ENCODE data around the gene PCYT1B. TPM values are rescaled to one million over a fixed set of nuclear protein-coding genes. Genes with fewer than 3 reads are reported as not detected.

Gene PCYT1B
- under 1 TPM; 0.43 to 0.44 TPM for total RNA-seq

DNA sequence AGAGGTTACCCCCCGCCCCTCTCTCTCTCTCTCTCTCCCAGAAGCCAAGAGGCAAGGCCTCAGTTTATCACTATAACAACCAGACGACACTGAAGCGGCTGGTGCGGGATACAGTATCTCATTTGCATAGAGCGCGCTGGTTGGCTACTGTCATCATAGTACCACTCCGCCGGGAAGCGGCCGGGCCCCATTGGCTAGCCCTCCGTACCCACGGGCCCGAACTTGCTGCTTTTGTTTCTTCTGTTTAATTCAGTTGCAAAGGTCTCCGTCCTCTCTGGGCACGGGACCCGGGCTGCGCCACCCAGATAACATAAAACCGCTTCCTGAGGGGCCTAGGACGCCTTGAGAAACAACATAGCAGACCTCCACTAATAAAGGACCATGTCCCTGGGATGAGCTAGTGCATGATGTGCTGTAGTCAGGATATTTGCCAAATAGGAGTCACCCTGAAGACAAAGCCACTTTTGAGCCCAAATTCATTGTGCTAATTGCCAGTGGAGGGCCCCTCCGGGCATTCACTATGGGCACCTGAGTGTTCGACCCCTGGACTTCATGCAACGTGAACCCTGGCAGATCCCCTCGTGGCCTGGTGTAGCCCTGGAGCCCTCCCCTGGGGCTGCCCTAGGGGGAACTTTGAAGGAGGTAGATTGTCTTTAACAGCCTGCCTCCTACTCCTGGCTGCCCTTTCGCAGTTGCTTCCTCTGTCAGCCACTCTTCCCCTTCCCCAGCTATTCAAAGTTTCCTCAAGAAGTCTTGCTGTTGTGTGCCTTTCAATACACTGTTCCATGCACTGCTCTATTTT lies at the start of gene PCYT1B:
PCYT1B (minus strand) TSS at position 91 of the 802 bp plus-strand sequence. CDS start 242 bp downstream, outside the sequence.
- ChIA-PET CTCF (interaction anchor here (0.6 to 1.5 kb wide), 2 partner anchors 29 to 119 kb away, joined by 3 to 4 read pairs; no protein-coding TSS in a partner anchor), POLR2A (no interaction called here)
- H3K4me1 Mint-ChIP-seq = peaks cover 22% of the 10 kb centered on the region
- no peaks in the 10 kb centered on the region for H3K36me3 Mint-ChIP-seq (ENCODE audit: low read depth)
- DNase-seq (peak; percentile 76), ATAC-seq (peak; percentile 99)
- intact Hi-C loops (cut with DNase I, micrococcal nuclease) = loop anchor here in 1 of 2 experiments (1.0 to 10.0 kb wide), 2 partner anchors 46 to 367 kb away; partner anchors contain the start of genes ARX and POLA1
- H3K27me3 Mint-ChIP-seq = peaks cover 12% of the 10 kb centered on the region
- H3K27ac Mint-ChIP-seq = peak within 1 kb of the TSS; percentile 69
- H3K4me3 Mint-ChIP-seq = peak within 1 kb of the TSS; percentile 59
- no peaks in the 10 kb centered on the region for H3K9me3 Mint-ChIP-seq (ENCODE audit: low read depth)

DNA sequence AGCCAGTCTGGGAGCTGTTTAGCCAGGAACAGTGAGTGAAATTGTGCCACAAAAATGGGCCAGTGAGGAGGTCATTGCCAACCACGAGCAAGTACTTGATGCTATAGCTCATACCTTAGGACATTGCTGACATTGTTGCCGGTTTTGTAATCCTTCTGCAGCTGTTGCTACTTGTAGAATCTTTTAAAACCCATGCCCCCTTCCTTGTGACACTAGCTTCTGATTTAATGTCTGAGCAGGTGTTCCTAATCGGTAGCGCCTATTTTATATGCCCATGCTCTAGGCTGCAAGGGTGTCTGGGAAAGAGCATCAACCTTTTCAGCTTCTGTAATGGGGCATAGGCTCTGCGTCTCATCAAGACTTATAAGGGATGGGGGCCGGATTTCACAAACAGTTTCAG lies 49.1 kb upstream of the PCYT1B start:
- Mint-ChIP-seq H3K9me3 (ENCODE audit: low read depth) (no peaks in the 10 kb centered on the region), H3K27me3 (no peaks in the 10 kb centered on the region), H3K4me3 (no peak overlapping the region), H3K4me1 (peaks cover 24% of the 10 kb centered on the region), H3K27ac (no peak overlapping the region), H3K36me3 (ENCODE audit: low read depth) (peaks cover 18% of the 10 kb centered on the region)
- ChIA-PET POLR2A (no interaction called here), CTCF (interaction anchor here (0.7 to 3.6 kb wide), 2 partner anchors 20 to 135 kb away, joined by 4 to 17 read pairs; no protein-coding TSS in a partner anchor)
- DNase-seq = no peak
- no peak for ATAC-seq
- intact Hi-C loops (cut with DNase I, micrococcal nuclease) = loop anchor here (10.0 kb wide), 3 partner anchors 301 to 611 kb away; no protein-coding TSS in a partner anchor

DNA sequence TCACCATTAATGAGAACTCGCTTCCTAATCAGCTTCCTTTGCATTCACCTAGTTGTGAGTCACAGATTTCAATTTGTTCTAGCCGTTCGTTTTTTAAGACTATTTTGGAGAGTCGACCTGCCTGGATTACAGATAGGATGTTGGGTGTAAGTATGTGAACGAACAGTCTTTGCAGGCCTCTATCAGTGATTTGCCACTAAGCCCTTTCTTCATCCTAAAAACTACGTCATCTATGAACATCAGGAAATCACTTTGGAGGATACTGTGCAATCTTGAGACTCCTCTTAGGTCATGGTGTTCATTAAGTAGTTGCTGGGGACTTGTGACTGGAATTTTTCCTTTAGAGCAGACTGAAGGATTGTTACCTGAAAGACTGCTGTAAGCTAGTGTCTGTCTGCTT lies 47.7 kb upstream of the PCYT1B start:
- DNase-seq = no peak
- Mint-ChIP-seq H3K27me3 (no peaks in the 10 kb centered on the region), H3K36me3 (ENCODE audit: low read depth) (peaks cover 14% of the 10 kb centered on the region), H3K9me3 (ENCODE audit: low read depth) (no peaks in the 10 kb centered on the region), H3K27ac (peak overlapping the region; percentile 88), H3K4me3 (peak overlapping the region; percentile 85), H3K4me1 (peaks cover 24% of the 10 kb centered on the region)
- CTCF ChIA-PET = interaction anchor here (0.7 to 3.6 kb wide), 4 partner anchors 10 to 400 kb away, joined by 3 to 17 read pairs (median 4); no protein-coding TSS in a partner anchor
- no peak for ATAC-seq
- POLR2A ChIA-PET = interaction anchor here (0.6 to 1.1 kb wide), 2 partner anchors 12 to 325 kb away, joined by 5 to 6 read pairs; no protein-coding TSS in a partner anchor
- intact Hi-C loops (cut with DNase I, micrococcal nuclease) = loop anchor here (10.0 kb wide), 3 partner anchors 300 to 610 kb away; no protein-coding TSS in a partner anchor

DNA sequence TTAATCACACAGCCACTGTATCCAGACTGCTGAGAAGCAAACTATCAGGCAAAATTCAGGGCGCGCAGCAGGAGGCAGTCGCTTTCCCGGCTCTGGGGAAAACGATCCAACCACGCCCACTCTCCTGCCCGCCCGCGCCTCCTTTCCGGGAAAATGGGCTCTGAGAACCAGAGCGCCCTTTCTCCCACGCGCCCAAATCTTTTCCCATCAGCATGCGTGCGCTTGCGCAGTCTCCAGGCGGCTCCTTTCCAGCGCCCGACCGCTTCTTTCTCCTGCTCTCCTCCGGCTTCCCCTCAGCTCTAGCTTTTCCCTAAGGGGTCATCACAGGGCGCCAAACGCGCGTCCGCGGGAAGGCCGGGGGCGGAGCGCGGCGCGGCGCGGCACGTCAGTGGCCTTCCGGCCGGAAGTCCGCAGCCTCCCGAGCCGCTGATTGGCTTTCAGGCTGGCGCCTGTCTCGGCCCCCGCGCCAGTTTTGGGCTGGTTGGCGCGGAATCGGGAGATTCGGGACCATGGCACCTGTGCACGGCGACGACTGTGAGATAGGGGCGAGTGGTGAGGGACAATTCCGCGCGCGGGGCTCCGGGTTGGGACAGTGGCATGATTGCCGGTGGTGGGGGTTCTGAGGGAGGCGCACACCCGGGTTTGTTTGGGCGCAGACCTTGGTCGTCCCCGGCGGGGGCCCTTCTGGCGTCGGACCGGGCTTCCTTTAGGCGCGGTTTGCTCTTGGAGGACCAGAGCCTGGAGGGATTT lies 46.5 kb upstream of the PCYT1B start, which contains the start of gene POLA1:
POLA1 (plus strand) TSS at position 466 of the 750 bp plus-strand sequence; CDS start at position 510, 44 bp downstream.
- POLR2A ChIA-PET = interaction anchor here (1.0 kb wide), 1 partner anchor 9 kb away, joined by 5 read pairs; no protein-coding TSS in a partner anchor
- H3K36me3 Mint-ChIP-seq (ENCODE audit: low read depth) = peaks cover 10% of the 10 kb centered on the region
- intact Hi-C loops (cut with DNase I, micrococcal nuclease) = loop anchor here (1.0 to 10.0 kb wide), 6 partner anchors 10 to 609 kb away; partner anchors contain the start of gene PCYT1B (in 1 of the 2)
- H3K4me3 Mint-ChIP-seq = peak within 1 kb of the TSS; percentile 85
- H3K27ac Mint-ChIP-seq = peak within 1 kb of the TSS; percentile 88
- H3K4me1 Mint-ChIP-seq = peaks cover 24% of the 10 kb centered on the region
- H3K27me3 Mint-ChIP-seq = no peaks in the 10 kb centered on the region
- H3K9me3 Mint-ChIP-seq (ENCODE audit: low read depth) = no peaks in the 10 kb centered on the region
- ATAC-seq = peak; percentile 93
- CTCF ChIA-PET = interaction anchor here (3.6 kb wide), 1 partner anchor 18 kb away, joined by 17 read pairs; no protein-coding TSS in a partner anchor
- peak; percentile 89 for DNase-seq

DNA sequence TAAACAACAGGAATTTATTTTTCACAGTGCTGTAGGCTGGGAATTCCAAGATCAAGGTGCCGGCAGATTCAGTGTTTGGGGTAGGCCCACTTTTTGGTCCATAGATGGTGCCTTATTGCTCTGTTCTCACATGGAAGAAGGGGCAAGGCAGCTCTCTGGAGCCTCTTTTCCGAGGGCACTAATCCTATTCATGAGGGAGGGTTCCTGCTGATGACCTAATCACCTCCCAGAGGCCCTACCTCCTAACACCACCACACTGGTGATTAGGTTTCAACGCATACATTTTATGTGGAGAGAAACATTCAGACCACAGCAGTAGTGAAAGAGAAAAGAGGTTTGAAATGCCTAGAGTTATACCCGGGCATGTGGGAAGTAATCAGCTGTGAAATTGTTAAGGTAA lies 45.2 kb upstream of the PCYT1B start:
- no peaks in the 10 kb centered on the region for H3K9me3 Mint-ChIP-seq (ENCODE audit: low read depth)
- no peak overlapping the region for H3K27ac Mint-ChIP-seq
- peaks cover 22% of the 10 kb centered on the region for H3K4me1 Mint-ChIP-seq
- ATAC-seq (no peak), DNase-seq (no peak)
- H3K4me3 Mint-ChIP-seq = peak overlapping the region; percentile 85
- peaks cover 10% of the 10 kb centered on the region for H3K36me3 Mint-ChIP-seq (ENCODE audit: low read depth)
- intact Hi-C loops (cut with DNase I, micrococcal nuclease) = loop anchor here (2.0 to 10.0 kb wide), 4 partner anchors 16 to 608 kb away; no protein-coding TSS in a partner anchor
- H3K27me3 Mint-ChIP-seq = no peaks in the 10 kb centered on the region
- ChIA-PET CTCF (no interaction called here), POLR2A (interaction anchor here (0.7 kb wide), 1 partner anchor 336 kb away, joined by 3 read pairs; no protein-coding TSS in a partner anchor)

DNA sequence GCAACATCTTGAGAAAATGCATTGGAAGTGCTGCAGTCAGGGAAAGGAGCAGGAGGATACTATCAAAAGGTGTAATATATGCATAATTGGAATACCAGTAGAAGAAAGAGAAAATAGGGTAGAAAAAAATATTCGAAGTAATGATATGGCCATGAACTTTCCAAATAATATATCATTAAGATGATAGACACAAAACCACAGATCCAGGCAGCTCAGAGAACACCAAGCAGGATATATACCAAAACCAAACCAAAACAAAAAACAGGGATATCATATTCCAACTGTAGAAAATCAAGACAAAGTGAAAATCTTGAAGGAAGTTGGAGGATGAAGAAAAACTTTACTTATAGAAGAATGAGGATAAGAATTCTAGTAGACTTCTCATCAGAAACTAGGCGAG lies 36.9 kb upstream of the PCYT1B start:
- POLR2A ChIA-PET = no interaction called here
- no peak for DNase-seq
- peaks cover 4% of the 10 kb centered on the region for H3K36me3 Mint-ChIP-seq (ENCODE audit: low read depth)
- peaks cover 5% of the 10 kb centered on the region for H3K9me3 Mint-ChIP-seq (ENCODE audit: low read depth)
- H3K4me3 Mint-ChIP-seq = no peak overlapping the region
- peaks cover 21% of the 10 kb centered on the region for H3K4me1 Mint-ChIP-seq
- CTCF ChIA-PET = no interaction called here
- no peak overlapping the region for H3K27ac Mint-ChIP-seq
- intact Hi-C loops (cut with DNase I, micrococcal nuclease) = loop anchor here in 1 of 2 experiments (5.0 to 10.0 kb wide), 3 partner anchors 202 to 1019 kb away; partner anchors contain the start of genes PDK3 and PRDX4
- H3K27me3 Mint-ChIP-seq = peaks cover 3% of the 10 kb centered on the region
- no peak for ATAC-seq

DNA sequence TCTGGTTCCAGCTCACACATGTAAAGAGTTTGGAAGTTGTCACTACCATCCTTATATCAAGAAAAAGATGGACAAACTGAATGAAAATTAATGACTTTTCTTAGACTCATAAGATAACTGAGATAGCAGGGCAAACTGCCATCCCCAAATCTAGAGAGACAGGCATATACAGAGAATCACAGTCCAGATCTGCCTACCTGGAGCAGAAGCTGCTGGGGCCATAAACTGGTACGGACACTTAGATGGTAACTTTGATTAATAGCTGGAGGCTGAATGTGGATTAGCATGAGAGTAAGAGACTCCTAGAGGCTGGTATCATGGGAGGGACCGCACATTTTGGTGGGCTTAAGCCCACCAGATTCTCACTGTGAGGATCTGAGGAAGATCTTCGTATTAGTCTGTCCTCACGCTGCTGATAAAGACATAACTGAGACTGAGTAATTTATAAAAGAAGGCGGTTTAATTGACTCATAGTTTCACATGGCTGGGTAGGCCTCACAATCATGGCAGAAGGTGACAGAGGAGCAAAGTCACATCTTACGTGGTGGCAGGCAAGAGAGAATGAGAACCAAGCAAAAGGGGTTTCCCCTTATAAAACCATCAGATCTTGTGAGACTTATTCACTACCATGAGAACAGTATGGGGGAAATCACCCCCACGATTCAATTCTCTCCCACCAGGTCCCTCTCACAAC lies 35.7 kb upstream of the PCYT1B start:
- CTCF ChIA-PET = interaction anchor here (1.0 kb wide), 1 partner anchor 225 kb away, joined by 3 read pairs; no protein-coding TSS in a partner anchor
- H3K36me3 Mint-ChIP-seq (ENCODE audit: low read depth) = peaks cover 4% of the 10 kb centered on the region

DNA sequence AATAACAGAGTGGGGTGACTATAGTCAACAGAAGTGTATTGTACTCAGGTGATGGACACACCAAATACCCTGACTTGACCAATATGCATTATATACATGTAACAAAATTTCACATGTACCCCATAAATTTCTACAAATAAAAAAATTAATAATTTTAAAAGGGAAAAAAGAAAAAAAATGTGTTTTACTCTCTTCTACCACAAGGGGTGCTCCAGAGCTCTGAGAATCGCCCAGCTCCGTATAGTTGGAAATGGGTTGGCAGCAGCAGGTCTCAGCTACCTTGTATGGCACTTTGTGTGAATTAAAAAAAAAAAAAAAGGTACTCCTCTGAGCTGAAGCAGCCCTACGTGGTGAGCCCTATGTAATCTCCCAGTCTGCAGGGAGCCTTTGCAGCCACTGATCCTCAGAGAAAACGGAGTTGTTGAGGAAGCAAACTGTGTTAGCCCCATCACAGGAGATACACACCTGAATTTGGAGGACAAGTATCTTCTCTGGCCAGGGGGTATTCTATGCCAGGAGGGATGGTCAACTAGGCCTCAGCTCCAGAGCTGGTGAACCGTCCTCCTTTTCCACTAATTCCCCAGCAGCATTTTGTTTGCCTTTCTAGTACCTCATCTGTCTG lies 29.4 kb upstream of the PCYT1B start:
- ChIA-PET POLR2A (no interaction called here), CTCF (interaction anchor here (0.5 to 2.5 kb wide), 9 partner anchors 14 to 416 kb away, joined by 3 to 17 read pairs (median 4); partner anchors contain the start of gene POLA1)
- H3K27ac Mint-ChIP-seq = no peak overlapping the region
- intact Hi-C loops (cut with DNase I, micrococcal nuclease) = loop anchor here in 1 of 2 experiments (2.0 kb wide), 1 partner anchor 16 kb away; the partner anchor contains the start of gene POLA1
- H3K4me3 Mint-ChIP-seq = no peak overlapping the region
- DNase-seq (peak; percentile 20), ATAC-seq (peak; percentile 61)
- peaks cover 5% of the 10 kb centered on the region for H3K27me3 Mint-ChIP-seq
- H3K9me3 Mint-ChIP-seq (ENCODE audit: low read depth) = no peaks in the 10 kb centered on the region
- no peaks in the 10 kb centered on the region for H3K36me3 Mint-ChIP-seq (ENCODE audit: low read depth)
- no peaks in the 10 kb centered on the region for H3K4me1 Mint-ChIP-seq

More for the DNA sequence above, 35.7 kb upstream of the PCYT1B start:
- ATAC-seq (peak; percentile 99), DNase-seq (peak; percentile 64)
- H3K4me1 Mint-ChIP-seq = peaks cover 21% of the 10 kb centered on the region
- peak overlapping the region; percentile 61 for H3K27ac Mint-ChIP-seq
- intact Hi-C loops (cut with DNase I, micrococcal nuclease) = loop anchor here (1.0 to 10.0 kb wide), 4 partner anchors 10 to 1018 kb away; partner anchors contain the start of genes POLA1 (in 2 of the 2), PDK3 (in 1 of the 2) and PRDX4 (in 1 of the 2)
- no peak overlapping the region for H3K4me3 Mint-ChIP-seq
- POLR2A ChIA-PET = no interaction called here
- peaks cover 5% of the 10 kb centered on the region for H3K9me3 Mint-ChIP-seq (ENCODE audit: low read depth)
- peaks cover 5% of the 10 kb centered on the region for H3K27me3 Mint-ChIP-seq

DNA sequence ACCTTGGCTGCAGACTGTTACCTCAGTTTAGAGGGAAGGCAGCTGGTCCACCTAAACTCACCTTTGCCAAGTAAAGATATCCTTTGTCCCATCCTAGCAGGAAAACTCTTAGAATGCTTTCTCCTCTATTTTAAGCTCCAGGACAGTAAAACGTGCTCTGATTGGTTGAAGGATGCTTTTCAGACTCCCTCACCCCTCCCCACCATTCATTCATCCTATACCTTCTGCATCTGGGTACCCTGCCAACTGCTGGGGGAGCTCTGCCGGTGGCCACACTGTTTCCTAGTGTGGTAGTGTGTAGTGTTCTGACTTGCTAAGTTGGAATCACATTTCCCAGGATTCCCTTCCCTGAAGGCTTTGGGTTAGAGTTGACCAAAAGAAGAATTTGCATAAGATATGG lies 26.3 kb upstream of the PCYT1B start:
- ChIA-PET CTCF (interaction anchor here (0.6 kb wide), 1 partner anchor 304 kb away, joined by 3 read pairs; no protein-coding TSS in a partner anchor), POLR2A (no interaction called here)
- Mint-ChIP-seq H3K27ac (no peak overlapping the region), H3K27me3 (no peaks in the 10 kb centered on the region), H3K4me3 (no peak overlapping the region), H3K9me3 (ENCODE audit: low read depth) (no peaks in the 10 kb centered on the region), H3K4me1 (no peaks in the 10 kb centered on the region), H3K36me3 (ENCODE audit: low read depth) (no peaks in the 10 kb centered on the region)
- DNase-seq = no peak
- ATAC-seq = no peak
- intact Hi-C loops (cut with DNase I, micrococcal nuclease) = no loop called here

DNA sequence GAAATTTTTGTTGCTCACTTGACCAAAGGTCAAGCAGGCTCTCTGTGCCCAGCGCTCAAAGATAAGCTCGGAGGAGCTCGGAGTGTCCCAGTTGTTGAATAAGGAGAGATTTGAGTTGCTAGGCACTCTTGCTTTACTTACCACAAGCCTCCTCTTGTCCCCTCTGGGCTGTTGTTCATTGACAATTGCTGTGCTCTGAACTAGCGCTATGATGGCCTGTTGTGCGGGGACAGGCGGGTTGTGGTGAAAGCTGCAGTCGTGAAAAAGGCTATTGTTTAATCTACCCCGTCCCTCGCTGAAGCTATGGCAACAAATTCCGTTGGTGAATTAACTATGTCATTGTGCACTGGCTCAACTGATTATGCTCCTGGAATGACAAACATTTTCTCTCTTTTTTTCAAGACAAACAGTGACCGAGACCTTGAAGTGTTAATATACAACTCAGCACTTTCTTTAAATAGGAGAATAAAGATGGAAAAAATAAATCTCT lies 25.6 kb upstream of the PCYT1B start:
- no peaks in the 10 kb centered on the region for H3K9me3 Mint-ChIP-seq (ENCODE audit: low read depth)
- ChIA-PET POLR2A (no interaction called here), CTCF (no interaction called here)
- no peaks in the 10 kb centered on the region for H3K27me3 Mint-ChIP-seq
- H3K27ac Mint-ChIP-seq = no peak overlapping the region
- no peak for ATAC-seq
- H3K4me1 Mint-ChIP-seq = no peaks in the 10 kb centered on the region
- no peaks in the 10 kb centered on the region for H3K36me3 Mint-ChIP-seq (ENCODE audit: low read depth)
- H3K4me3 Mint-ChIP-seq = no peak overlapping the region
- intact Hi-C loops (cut with DNase I, micrococcal nuclease) = no loop called here
- no peak for DNase-seq

Measured in activated CD4-positive, alpha-beta T cell treated with anti-CD3 and anti-CD28 coated beads for 36 hours (primary cell).